WTC11 (cell line): ENCODE measurements around the gene WWOX. TPM values are rescaled to one million over a fixed set of nuclear protein-coding genes. Genes with fewer than 3 reads are reported as not detected.

ENCODE experiments used
- ATAC-seq: fragments of 200-7000 bp; cut with Tn5 transposase; 2 replicates; pipeline ENCODE4 v1.10.0; 2021; ENCODE audit warnings: mild to moderate bottlenecking, moderate library complexity
- CTCF ChIA-PET: fragments of 300-600 bp; sonication (Branson Sonifier 250); formaldehyde crosslinking; loops from one replicate; lab custom pipeline; 2021; ENCODE audit warnings: antibody characterized with exemption; lab: Charles Lee
- POLR2A ChIA-PET: fragments of 350-600 bp; sonication (Branson Sonifier 250); formaldehyde crosslinking; loops from one replicate; lab custom pipeline; 2021; ENCODE audit warnings: antibody characterized with exemption; lab: Charles Lee
- DNase-seq: peaks from one replicate; pipeline ENCODE4 v3.0.0; 2021; ENCODE audit warnings: low spot score
- H3K27ac Mint-ChIP-seq: 2 replicates; pipeline ENCODE4 v1.8.0; 2021; ENCODE audit warnings: mixed read lengths
- H3K27me3 Mint-ChIP-seq: 2 replicates; pipeline ENCODE4 v1.8.0; 2021; ENCODE audit warnings: low read depth, mild to moderate bottlenecking, moderate library complexity, mixed read lengths
- H3K36me3 Mint-ChIP-seq: 2 replicates; pipeline ENCODE4 v1.8.0; 2021; ENCODE audit warnings: mixed read lengths
- H3K4me1 Mint-ChIP-seq: 2 replicates; pipeline ENCODE4 v1.8.0; 2022; ENCODE audit warnings: mixed read lengths
- H3K4me3 Mint-ChIP-seq: 2 replicates; pipeline ENCODE4 v1.8.0; 2021; ENCODE audit warnings: mild to moderate bottlenecking, moderate library complexity, mixed read lengths
- H3K9me3 Mint-ChIP-seq: 2 replicates; pipeline ENCODE4 v1.8.0; 2021; ENCODE audit warnings: mixed read lengths
- ATF3 ChIP-seq: sonication (generic); formaldehyde crosslinking; conservative IDR thresholded peaks from 2 replicates; pipeline ENCODE4 v1.8.1; 2022; ENCODE audit warnings: mild to moderate bottlenecking, missing genetic modification reagents
- CREM ChIP-seq: sonication (generic); formaldehyde crosslinking; IDR thresholded peaks from 2 replicates; pipeline ENCODE4 v1.8.1; 2022; ENCODE audit warnings: mild to moderate bottlenecking, missing genetic modification reagents, moderate library complexity
- ETV6 ChIP-seq: sonication (generic); formaldehyde crosslinking; IDR thresholded peaks from 2 replicates; pipeline ENCODE4 v1.8.1; 2022; ENCODE audit warnings: mild to moderate bottlenecking, missing genetic modification reagents
- GRHL2 ChIP-seq: fragments of 250-450 bp; sonication (Bioruptor Pico); IDR thresholded peaks from 2 replicates; pipeline ENCODE4 v1.8.0; 2022; ENCODE audit warnings: mild to moderate bottlenecking, moderate library complexity; ENCODE audit not compliant: insufficient replicate concordance, severe bottlenecking
- HMGA2 ChIP-seq: fragments of 250-450 bp; sonication (Bioruptor Pico); IDR thresholded peaks from 2 replicates; pipeline ENCODE4 v1.4.0; 2021; ENCODE audit warnings: mild to moderate bottlenecking, moderate library complexity
- NFATC4 ChIP-seq: fragments of 250-450 bp; sonication (Bioruptor Pico); IDR thresholded peaks from 2 replicates; pipeline ENCODE4 v1.9.0; 2021; ENCODE audit warnings: mild to moderate bottlenecking
- OVOL2 ChIP-seq: fragments of 250-450 bp; sonication (Bioruptor Pico); IDR thresholded peaks from 2 replicates; pipeline ENCODE4 v1.9.0; 2021; ENCODE audit warnings: mild to moderate bottlenecking, borderline replicate concordance
- TCF7 ChIP-seq: sonication (generic); formaldehyde crosslinking; IDR thresholded peaks from 2 replicates; pipeline ENCODE4 v1.8.0; 2022; ENCODE audit warnings: mild to moderate bottlenecking, low read depth, missing genetic modification reagents, moderate library complexity
- TP53 ChIP-seq: sonication (generic); formaldehyde crosslinking; IDR thresholded peaks from 2 replicates; pipeline ENCODE4 v1.8.1; 2023; ENCODE audit warnings: mild to moderate bottlenecking, missing genetic modification reagents
- USF1 ChIP-seq: sonication (generic); formaldehyde crosslinking; IDR thresholded peaks from 2 replicates; pipeline ENCODE4 v1.8.0; 2022; ENCODE audit warnings: mild to moderate bottlenecking, missing genetic modification reagents
- ZBTB21 ChIP-seq: sonication (generic); formaldehyde crosslinking; IDR thresholded peaks from 2 replicates; pipeline ENCODE4 v1.8.1; 2023; ENCODE audit warnings: mild to moderate bottlenecking, missing genetic modification reagents, borderline replicate concordance
- ZNF138 ChIP-seq: sonication (generic); formaldehyde crosslinking; conservative IDR thresholded peaks from 2 replicates; pipeline ENCODE4 v1.8.1; 2022; ENCODE audit warnings: mild to moderate bottlenecking, moderate library complexity, missing genetic modification reagents
- ZNF281 ChIP-seq: sonication (generic); formaldehyde crosslinking; IDR thresholded peaks from 2 replicates; pipeline ENCODE4 v1.8.0; 2023; ENCODE audit warnings: mild to moderate bottlenecking, missing genetic modification reagents
- ZNF671 ChIP-seq: fragments of 250-450 bp; sonication (Bioruptor Pico); IDR thresholded peaks from 2 replicates; pipeline ENCODE4 v1.8.0; 2021; ENCODE audit warnings: mild to moderate bottlenecking
- ZSCAN18 ChIP-seq: fragments of 250-450 bp; sonication (Bioruptor Pico); IDR thresholded peaks from 2 replicates; pipeline ENCODE4 v2.1.2; 2022; ENCODE audit warnings: mild to moderate bottlenecking, moderate library complexity
- total RNA-seq: library from RNA; stranded (reverse); gene quantifications from 3 replicates; pipeline ENCODE4 v1.2.3, GENCODE V29; 2021
- TF ChIP-seq, protein P1 (sequence below): sonication (generic); formaldehyde crosslinking; IDR thresholded peaks from 2 replicates; pipeline ENCODE4 v1.8.0; 2023; ENCODE audit warnings: missing genetic modification reagents
- TF ChIP-seq, protein P2 (sequence below): sonication (generic); formaldehyde crosslinking; IDR thresholded peaks from 2 replicates; pipeline ENCODE4 v1.8.1; 2022; ENCODE audit warnings: low read depth, missing genetic modification reagents, borderline replicate concordance
- TF ChIP-seq, protein P3 (sequence below): fragments of 250-450 bp; sonication (Bioruptor Pico); IDR thresholded peaks from 2 replicates; pipeline ENCODE4 v1.9.0; 2021; ENCODE audit warnings: moderate library complexity, mild to moderate bottlenecking, inconsistent platforms, borderline replicate concordance
- TF ChIP-seq, protein P4 (sequence below): sonication (generic); formaldehyde crosslinking; IDR thresholded peaks from 2 replicates; pipeline ENCODE4 v1.8.1; 2022; ENCODE audit warnings: mild to moderate bottlenecking, moderate library complexity, missing genetic modification reagents

The WWOX gene
- total RNA-seq, 1 experiment from 2014 or later = 15.7 TPM

DNA sequence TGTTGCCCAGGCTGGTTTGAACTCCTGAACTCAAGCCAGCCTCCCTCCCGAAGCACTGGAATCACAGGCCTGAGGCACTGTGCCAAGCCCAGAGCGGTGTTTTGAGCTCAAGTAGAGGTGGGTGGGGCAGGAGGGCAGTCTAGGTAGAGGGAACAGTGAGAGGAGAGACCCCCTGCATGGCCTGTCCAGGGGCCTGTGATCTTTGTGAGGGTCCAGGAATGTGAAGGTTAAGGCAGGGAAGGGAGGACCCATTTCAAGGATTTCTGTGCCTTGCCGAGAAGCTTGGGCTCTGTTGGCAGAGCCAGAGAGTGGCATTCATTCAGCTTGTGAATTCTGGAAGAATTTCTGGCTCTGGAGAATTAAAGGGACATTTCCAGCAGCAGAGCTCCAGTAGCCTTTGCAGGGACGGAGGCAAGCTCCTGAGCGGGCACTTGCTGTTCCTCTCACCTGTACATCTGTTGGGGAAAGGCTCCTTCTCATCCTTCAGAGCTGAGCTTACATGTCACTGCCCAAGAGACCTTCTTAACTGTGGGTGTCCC is 2.7 kb downstream of the WWOX start (continued):
- TF ChIP-seq, protein P1, sequence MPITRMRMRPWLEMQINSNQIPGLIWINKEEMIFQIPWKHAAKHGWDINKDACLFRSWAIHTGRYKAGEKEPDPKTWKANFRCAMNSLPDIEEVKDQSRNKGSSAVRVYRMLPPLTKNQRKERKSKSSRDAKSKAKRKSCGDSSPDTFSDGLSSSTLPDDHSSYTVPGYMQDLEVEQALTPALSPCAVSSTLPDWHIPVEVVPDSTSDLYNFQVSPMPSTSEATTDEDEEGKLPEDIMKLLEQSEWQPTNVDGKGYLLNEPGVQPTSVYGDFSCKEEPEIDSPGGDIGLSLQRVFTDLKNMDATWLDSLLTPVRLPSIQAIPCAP (CRISPR knock-in tag) = no peak
- no peak for TF ChIP-seq ZNF281 (CRISPR knock-in tag)
- TF ChIP-seq ZNF138 (CRISPR knock-in tag) = no peak
- TF ChIP-seq, protein P2, sequence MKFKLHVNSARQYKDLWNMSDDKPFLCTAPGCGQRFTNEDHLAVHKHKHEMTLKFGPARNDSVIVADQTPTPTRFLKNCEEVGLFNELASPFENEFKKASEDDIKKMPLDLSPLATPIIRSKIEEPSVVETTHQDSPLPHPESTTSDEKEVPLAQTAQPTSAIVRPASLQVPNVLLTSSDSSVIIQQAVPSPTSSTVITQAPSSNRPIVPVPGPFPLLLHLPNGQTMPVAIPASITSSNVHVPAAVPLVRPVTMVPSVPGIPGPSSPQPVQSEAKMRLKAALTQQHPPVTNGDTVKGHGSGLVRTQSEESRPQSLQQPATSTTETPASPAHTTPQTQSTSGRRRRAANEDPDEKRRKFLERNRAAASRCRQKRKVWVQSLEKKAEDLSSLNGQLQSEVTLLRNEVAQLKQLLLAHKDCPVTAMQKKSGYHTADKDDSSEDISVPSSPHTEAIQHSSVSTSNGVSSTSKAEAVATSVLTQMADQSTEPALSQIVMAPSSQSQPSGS (CRISPR knock-in tag) = no peak
- no peak for TF ChIP-seq TCF7 (CRISPR knock-in tag)
- TF ChIP-seq CREM = no peak
- TF ChIP-seq ZSCAN18 (CRISPR knock-in tag) = no peak
- TF ChIP-seq ZBTB21 = no peak
- TF ChIP-seq, protein P3, sequence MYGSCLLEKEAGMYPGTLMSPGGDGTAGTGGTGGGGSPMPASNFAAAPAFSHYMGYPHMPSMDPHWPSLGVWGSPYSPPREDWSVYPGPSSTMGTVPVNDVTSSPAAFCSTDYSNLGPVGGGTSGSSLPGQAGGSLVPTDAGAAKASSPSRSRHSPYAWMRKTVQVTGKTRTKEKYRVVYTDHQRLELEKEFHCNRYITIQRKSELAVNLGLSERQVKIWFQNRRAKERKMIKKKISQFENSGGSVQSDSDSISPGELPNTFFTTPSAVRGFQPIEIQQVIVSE (CRISPR knock-in tag) = no peak

- Mint-ChIP-seq H3K27ac (no peak overlapping the region), H3K27me3 (peaks cover 9% of the 10 kb centered on the region), H3K36me3 (no peaks in the 10 kb centered on the region), H3K4me3 (no peak overlapping the region), H3K9me3 (no peaks in the 10 kb centered on the region), H3K4me1 (peaks cover 14% of the 10 kb centered on the region)
- ChIA-PET CTCF (no interaction called here), POLR2A (interaction anchor here (0.6 kb wide), 1 partner anchor 134 kb away, joined by 3 read pairs; no protein-coding TSS in a partner anchor)
- ATAC-seq (no peak), DNase-seq (no peak)
- TF ChIP-seq, protein P2 (CRISPR knock-in tag) = no peak
- TF ChIP-seq HMGA2 (CRISPR knock-in tag) = no peak
- TF ChIP-seq ZNF671 (CRISPR knock-in tag) = no peak
- TF ChIP-seq, protein P1 (CRISPR knock-in tag) = no peak
Observed at GRCh38 chr16:78102865-78103264, 3.4 kb downstream of the WWOX start.

GRCh38 chr16:78105517-78105916 is 6.1 kb downstream of the WWOX start:
- no peak for ATAC-seq
- CTCF ChIA-PET = no interaction called here
- TF ChIP-seq CREM (no peak), ETV6 (CRISPR knock-in tag) (no peak), USF1 (no peak), ZBTB21 (no peak), ATF3 (no peak), NFATC4 (CRISPR knock-in tag) (no peak), OVOL2 (CRISPR knock-in tag) (no peak), GRHL2 (CRISPR knock-in tag) (no peak), TP53 (no peak)
- TF ChIP-seq, protein P4, sequence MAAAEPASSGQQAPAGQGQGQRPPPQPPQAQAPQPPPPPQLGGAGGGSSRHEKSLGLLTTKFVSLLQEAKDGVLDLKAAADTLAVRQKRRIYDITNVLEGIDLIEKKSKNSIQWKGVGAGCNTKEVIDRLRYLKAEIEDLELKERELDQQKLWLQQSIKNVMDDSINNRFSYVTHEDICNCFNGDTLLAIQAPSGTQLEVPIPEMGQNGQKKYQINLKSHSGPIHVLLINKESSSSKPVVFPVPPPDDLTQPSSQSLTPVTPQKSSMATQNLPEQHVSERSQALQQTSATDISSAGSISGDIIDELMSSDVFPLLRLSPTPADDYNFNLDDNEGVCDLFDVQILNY (CRISPR knock-in tag) = no peak

More at GRCh38 chr16:78105517-78105916, 6.1 kb downstream of the WWOX start:
- no peak for DNase-seq
- Mint-ChIP-seq H3K4me1 (0 out of 2 replicates have a peak, but pooled peaks cover 4% of the 10 kb centered on the region), H3K27ac (no peak overlapping the region), H3K9me3 (no peaks in the 10 kb centered on the region), H3K27me3 (no peaks in the 10 kb centered on the region), H3K4me3 (no peak overlapping the region), H3K36me3 (no peaks in the 10 kb centered on the region)
- POLR2A ChIA-PET = no interaction called here
